ENCODE results near the gene DDX47.
"Not testable (repeated sequence)": the region's sequence is repeated elsewhere in the genome, so short reads cannot be mapped to it uniquely, and the experiment has no call there.

The DDX47 gene

GRCh38 chr12:12846780-12847179 is 33.6 kb downstream of the DDX47 start:
- H3K9me3 ChIP-seq (ENCODE audit: control insufficient read depth, insufficient read depth, low read length); H3K4me1 ChIP-seq (ENCODE audit: insufficient read depth, low read length); H3K36me3 ChIP-seq (ENCODE audit: insufficient read depth, low read length); H3K9ac ChIP-seq (ENCODE audit: low read depth, low read length): not testable (repeated sequence)

DNA sequence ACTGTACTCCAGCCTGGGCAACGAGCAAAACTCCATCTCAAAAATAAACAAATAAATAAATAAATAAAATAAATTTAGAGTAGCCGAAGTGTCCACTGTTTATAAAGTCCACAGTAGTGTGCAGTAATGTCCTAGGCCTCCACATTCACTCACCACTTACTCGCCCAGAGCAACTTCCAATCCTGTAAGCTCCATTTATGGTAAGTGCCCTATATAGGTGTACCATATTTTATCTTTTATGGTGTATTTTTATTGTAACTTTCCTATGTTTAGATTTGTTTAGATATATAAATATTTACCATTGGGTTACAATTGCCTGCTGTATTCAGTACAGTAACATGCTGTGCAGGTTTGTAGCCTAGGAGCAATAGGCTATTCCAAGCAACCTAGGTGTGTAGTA is 40.3 kb downstream of the DDX47 start:
- H3K9ac ChIP-seq (ENCODE audit: low read depth, low read length): no peak overlapping the region
- H3K9me3 ChIP-seq (ENCODE audit: control insufficient read depth, insufficient read depth, low read length): no peaks in the 10 kb centered on the region
- H3K36me3 ChIP-seq (ENCODE audit: insufficient read depth, low read length): peaks cover 7% of the 10 kb centered on the region; the same call in 1 of the 2 replicates
- no peaks in the 10 kb centered on the region for H3K4me1 ChIP-seq (ENCODE audit: insufficient read depth, low read length)

- H3K9ac ChIP-seq (ENCODE audit: low read depth, low read length): no peak overlapping the region
- H3K9me3 ChIP-seq (ENCODE audit: control insufficient read depth, insufficient read depth, low read length): no peaks in the 10 kb centered on the region
- H3K36me3 ChIP-seq (ENCODE audit: insufficient read depth, low read length): peaks cover 11% of the 10 kb centered on the region; the same call in 1 of the 2 replicates
- no peaks in the 10 kb centered on the region for H3K4me1 ChIP-seq (ENCODE audit: insufficient read depth, low read length)
Observed at GRCh38 chr12:12859690-12860089, 46.5 kb downstream of the DDX47 start.

DNA sequence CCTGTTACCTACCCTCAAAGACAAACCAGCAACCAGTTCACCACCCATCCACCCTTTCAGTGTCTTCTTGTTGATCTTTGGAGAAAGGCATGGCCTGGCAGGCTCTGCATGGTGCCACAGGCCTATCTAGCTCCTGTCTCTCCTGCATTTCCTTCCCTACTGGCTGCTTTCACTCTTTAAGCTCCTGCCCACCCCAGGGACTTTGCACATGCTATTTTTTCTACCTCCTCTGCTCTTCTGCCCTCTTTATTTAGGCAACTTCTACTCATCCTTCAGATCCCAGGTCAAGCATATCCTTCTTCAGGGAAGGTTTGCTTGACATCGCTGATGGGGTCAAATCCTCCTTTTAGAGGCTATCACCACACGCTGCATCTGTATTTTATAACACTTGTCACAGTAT is 51.1 kb downstream of the DDX47 start:
- Histone ChIP-seq H3K9me3 (ENCODE audit: control insufficient read depth, insufficient read depth, low read length) (no peaks in the 10 kb centered on the region), H3K9ac (ENCODE audit: low read depth, low read length) (no peak overlapping the region), H3K36me3 (ENCODE audit: insufficient read depth, low read length) (peaks cover 4% of the 10 kb centered on the region; the same call in 1 of the 2 replicates), H3K4me1 (ENCODE audit: insufficient read depth, low read length) (no peaks in the 10 kb centered on the region)

- H3K9me3 ChIP-seq (ENCODE audit: control insufficient read depth, insufficient read depth, low read length): no peaks in the 10 kb centered on the region
- no peaks in the 10 kb centered on the region; the same call in 1 of the 2 replicates for H3K36me3 ChIP-seq (ENCODE audit: insufficient read depth, low read length)
- H3K4me1 ChIP-seq (ENCODE audit: insufficient read depth, low read length): peaks cover 13% of the 10 kb centered on the region; the same call in 1 of the 2 replicates
- H3K9ac ChIP-seq (ENCODE audit: low read depth, low read length): no peak overlapping the region
Observed at GRCh38 chr12:12868477-12869235, 55.5 kb downstream of the DDX47 start.

- H3K9me3 ChIP-seq (ENCODE audit: control insufficient read depth, insufficient read depth, low read length): no peaks in the 10 kb centered on the region
- peaks cover 17% of the 10 kb centered on the region; the same call in 1 of the 2 replicates for H3K4me1 ChIP-seq (ENCODE audit: insufficient read depth, low read length)
Observed at GRCh38 chr12:12870465-12870864, 57.3 kb downstream of the DDX47 start.

GRCh38 chr12:12871587-12872138 is 58.5 kb downstream of the DDX47 start:
- Histone ChIP-seq H3K36me3 (ENCODE audit: insufficient read depth, low read length) (no peaks in the 10 kb centered on the region), H3K9ac (ENCODE audit: low read depth, low read length) (no peak overlapping the region), H3K4me1 (ENCODE audit: insufficient read depth, low read length) (peaks cover 17% of the 10 kb centered on the region; the same call in 1 of the 2 replicates), H3K9me3 (ENCODE audit: control insufficient read depth, insufficient read depth, low read length) (no peaks in the 10 kb centered on the region)

More at GRCh38 chr12:12870465-12870864, 57.3 kb downstream of the DDX47 start:
- no peak overlapping the region for H3K9ac ChIP-seq (ENCODE audit: low read depth, low read length)
- no peaks in the 10 kb centered on the region for H3K36me3 ChIP-seq (ENCODE audit: insufficient read depth, low read length)

DNA sequence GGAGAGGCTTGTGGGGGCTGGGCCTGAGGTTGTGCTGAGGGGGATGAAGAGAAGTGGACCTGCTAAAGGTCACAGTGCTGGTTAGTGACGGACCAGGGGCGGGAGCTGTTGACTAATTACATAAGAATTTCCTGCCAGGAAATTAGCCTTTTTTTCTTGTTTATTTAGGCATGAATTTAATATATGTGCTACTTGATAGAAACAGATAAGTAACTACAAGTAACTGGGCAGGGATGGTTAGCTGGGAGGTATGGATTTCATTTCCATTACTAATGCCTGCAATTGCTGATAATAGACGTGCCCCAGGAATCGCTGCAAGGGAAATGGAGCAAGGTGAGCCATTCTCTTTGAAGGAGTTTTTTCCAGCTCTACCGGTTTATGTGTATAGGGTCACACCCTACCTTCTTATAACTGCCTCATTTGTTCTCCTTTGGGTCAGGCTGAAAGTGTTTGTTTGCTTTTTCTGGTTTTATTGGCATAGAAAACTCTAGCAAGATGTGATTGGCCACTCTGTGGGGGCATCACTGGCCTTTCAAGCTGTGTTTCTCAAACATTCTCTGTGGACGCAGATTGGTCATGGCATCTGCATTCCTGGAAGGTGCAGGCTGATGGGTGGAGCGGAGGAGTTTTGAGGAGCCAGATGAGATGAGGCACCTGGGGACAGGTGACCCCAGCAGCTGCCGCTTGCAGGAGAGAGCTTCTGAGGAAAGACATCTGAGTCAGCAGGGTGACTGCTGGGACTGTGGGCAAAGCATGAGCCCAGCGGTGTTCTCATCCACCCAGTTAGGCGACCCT is 59.2 kb downstream of the DDX47 start:
- Histone ChIP-seq H3K9ac (ENCODE audit: low read depth, low read length) (no peak overlapping the region), H3K36me3 (ENCODE audit: insufficient read depth, low read length) (no peaks in the 10 kb centered on the region), H3K4me1 (ENCODE audit: insufficient read depth, low read length) (peaks cover 17% of the 10 kb centered on the region; the same call in 1 of the 2 replicates), H3K9me3 (ENCODE audit: control insufficient read depth, insufficient read depth, low read length) (no peaks in the 10 kb centered on the region)

GRCh38 chr12:12872934-12873275 is 59.8 kb downstream of the DDX47 start:
- no peaks in the 10 kb centered on the region for H3K9me3 ChIP-seq (ENCODE audit: control insufficient read depth, insufficient read depth, low read length)
- H3K36me3 ChIP-seq (ENCODE audit: insufficient read depth, low read length): no peaks in the 10 kb centered on the region
- H3K9ac ChIP-seq (ENCODE audit: low read depth, low read length): no peak overlapping the region
- H3K4me1 ChIP-seq (ENCODE audit: insufficient read depth, low read length): peaks cover 21% of the 10 kb centered on the region; the same call in 1 of the 2 replicates

DNA sequence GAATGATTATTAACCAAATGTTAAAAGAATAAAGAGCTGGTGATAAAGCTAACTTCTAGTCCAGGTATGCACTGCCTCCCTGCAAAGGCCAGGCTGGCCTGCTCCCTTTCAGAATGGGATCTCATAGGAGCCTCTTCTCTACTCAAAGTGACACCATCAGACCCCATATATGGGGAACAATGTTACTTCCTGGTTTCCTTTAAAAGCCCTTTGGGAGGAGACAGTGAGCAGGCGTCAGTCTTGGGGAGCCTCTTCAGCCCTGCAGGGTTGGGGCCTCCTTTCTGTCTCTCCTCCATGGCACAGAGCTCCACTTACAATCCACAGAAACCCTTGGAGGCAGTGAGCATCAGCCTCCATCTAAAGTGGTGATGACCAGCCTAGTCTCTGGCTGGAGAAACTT is 60.9 kb downstream of the DDX47 start:
- Histone ChIP-seq H3K4me1 (ENCODE audit: insufficient read depth, low read length) (peaks cover 21% of the 10 kb centered on the region; the same call in 1 of the 2 replicates), H3K9ac (ENCODE audit: low read depth, low read length) (no peak overlapping the region), H3K36me3 (ENCODE audit: insufficient read depth, low read length) (no peaks in the 10 kb centered on the region), H3K9me3 (ENCODE audit: control insufficient read depth, insufficient read depth, low read length) (no peaks in the 10 kb centered on the region)

GRCh38 chr12:12875301-12875700 is 62.2 kb downstream of the DDX47 start:
- not testable (repeated sequence) for H3K9me3 ChIP-seq (ENCODE audit: control insufficient read depth, insufficient read depth, low read length); H3K9ac ChIP-seq (ENCODE audit: low read depth, low read length); H3K36me3 ChIP-seq (ENCODE audit: insufficient read depth, low read length)
- H3K4me1 ChIP-seq (ENCODE audit: insufficient read depth, low read length): peaks cover 21% of the 10 kb centered on the region; the same call in 1 of the 2 replicates

GRCh38 chr12:12877153-12877768 is 64.1 kb downstream of the DDX47 start:
- H3K4me1 ChIP-seq (ENCODE audit: insufficient read depth, low read length): peaks cover 19% of the 10 kb centered on the region; the same call in 1 of the 2 replicates

GRCh38 chr12:12877781-12878455 is 64.8 kb downstream of the DDX47 start:
- Histone ChIP-seq H3K9ac (ENCODE audit: low read depth, low read length) (no peak overlapping the region), H3K4me1 (ENCODE audit: insufficient read depth, low read length) (peaks cover 12% of the 10 kb centered on the region; the same call in 1 of the 2 replicates), H3K9me3 (ENCODE audit: control insufficient read depth, insufficient read depth, low read length) (no peaks in the 10 kb centered on the region), H3K36me3 (ENCODE audit: insufficient read depth, low read length) (no peaks in the 10 kb centered on the region)

More at GRCh38 chr12:12877153-12877768, 64.1 kb downstream of the DDX47 start:
- H3K9ac ChIP-seq (ENCODE audit: low read depth, low read length): no peak overlapping the region
- H3K9me3 ChIP-seq (ENCODE audit: control insufficient read depth, insufficient read depth, low read length): no peaks in the 10 kb centered on the region
- no peaks in the 10 kb centered on the region for H3K36me3 ChIP-seq (ENCODE audit: insufficient read depth, low read length)
